Left kidney (tissue), 2 donors: ENCODE measurements around the gene CTBP2. TPM values are rescaled to one million over a fixed set of nuclear protein-coding genes. Genes with fewer than 3 reads are reported as not detected.

Source experiments
- DNase-seq: peaks from one replicate; pipeline ENCODE4 v3.0.0-alpha.2; 2013
- polyA plus RNA-seq: library from polyadenylated mRNA; unstranded; fragments of 120-200 nt; gene quantifications from one replicate; pipeline ENCODE4 v1.2.1, GENCODE V29; 2013; ENCODE audit not compliant: insufficient read length

CTBP2 gene
- polyA plus RNA-seq, 1 donor: 83.5 TPM

- no peak for DNase-seq
Observed at GRCh38 chr10:125107166-125107949, 53.0 kb downstream of the CTBP2 start.

GRCh38 chr10:125106586-125106985 is 53.8 kb downstream of the CTBP2 start:
- DNase-seq: no peak

GRCh38 chr10:125105706-125106255 is 54.6 kb downstream of the CTBP2 start:
- no peak for DNase-seq

DNA sequence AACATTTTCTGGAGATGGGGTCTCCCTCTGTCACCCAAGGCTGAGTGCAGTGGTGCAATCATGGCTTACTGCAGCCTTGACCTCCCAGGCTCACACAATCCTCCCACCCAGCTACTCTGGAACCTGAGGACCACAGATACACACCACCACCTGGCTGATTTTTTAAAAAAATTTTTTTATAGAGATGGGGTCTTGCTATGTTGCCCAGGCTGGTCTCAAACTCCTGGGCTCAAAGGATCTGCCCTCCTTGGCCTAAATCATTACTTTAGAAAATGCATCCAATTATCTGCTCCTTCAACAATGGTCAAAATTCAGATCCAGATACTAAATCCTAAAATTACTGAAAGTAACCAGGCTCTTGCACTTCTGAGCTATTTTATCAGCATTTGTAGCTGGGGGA is 55.2 kb downstream of the CTBP2 start:
- no peak for DNase-seq

- DNase-seq: no peak
Observed at GRCh38 chr10:125104559-125104958, 55.8 kb downstream of the CTBP2 start.

DNA sequence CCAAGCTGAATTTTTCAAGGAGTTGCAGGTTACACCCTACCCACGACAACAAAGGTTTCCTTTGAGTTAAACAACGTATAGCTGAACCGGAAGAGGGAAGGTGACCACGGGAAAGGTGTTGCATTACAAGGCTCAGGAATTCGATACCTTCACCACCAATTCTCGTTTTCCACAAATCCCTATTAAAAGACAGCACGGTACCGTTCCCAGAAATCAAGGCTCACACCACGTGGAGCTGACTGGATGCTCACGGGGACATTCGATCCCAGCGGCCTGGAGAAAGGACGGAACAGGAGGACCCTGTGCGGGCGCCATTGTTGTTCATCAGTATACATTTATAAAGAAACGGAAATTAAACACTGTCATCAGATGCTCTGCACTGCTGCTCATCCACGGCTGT is 56.4 kb downstream of the CTBP2 start:
- DNase-seq: peak; percentile 31

DNA sequence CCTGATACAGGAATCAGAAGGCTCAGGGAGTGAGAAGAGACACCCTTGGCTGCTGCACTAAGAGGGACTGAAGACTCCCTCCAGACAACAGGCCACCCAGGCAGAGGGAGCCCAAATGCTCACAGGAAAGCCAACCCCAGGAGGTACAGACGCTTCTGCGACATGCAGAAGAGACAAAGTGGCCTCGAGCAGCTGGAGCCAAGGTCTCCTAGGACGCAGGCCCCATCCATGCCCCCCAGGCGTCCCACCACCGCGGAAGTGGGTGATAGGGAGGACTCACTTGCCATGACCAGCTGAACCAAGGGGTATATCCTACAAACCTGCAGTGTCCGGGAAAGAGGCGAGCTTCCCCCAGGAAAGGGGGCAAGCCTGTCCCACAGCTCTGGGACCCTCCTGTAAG is 56.9 kb downstream of the CTBP2 start:
- no peak for DNase-seq

DNA sequence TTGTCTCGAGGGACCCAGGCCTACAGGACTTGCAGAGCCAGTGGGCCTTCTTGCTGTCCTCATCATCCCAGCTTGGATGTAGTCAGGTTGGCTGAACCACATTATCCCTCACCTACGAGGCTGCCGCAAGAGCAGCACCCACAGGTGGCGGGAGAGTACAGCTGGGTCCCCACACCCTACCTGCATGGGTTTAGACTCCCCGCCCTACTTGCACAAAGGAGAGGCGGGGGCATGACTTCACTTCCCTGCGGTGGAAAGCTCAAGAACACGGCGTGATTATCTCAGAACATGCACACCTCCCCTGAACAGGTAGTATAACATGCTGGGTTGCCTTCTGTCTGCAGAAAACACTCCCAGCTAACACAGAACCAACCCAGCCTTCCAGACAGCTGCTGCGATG is 57.5 kb downstream of the CTBP2 start:
- no peak for DNase-seq

DNA sequence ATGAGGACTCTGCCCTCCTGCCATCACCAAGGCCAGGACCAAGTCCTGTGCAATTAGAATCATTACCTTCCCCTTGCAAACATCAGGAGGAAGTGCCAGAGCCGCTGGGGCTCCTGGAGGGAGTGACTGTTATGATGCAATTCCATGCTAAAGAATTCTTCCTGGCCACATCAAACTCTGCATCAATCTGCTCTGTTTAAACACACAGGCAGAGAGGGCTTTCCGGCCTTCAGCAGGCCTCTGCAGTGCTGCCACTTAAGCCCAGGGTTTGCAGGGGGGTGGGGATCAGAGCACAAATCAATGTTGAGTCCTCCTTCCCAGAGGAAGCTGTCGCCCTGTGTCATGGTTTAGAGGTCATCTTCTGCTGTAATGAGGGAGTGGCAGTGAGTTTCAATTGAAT is 58.1 kb downstream of the CTBP2 start:
- no peak for DNase-seq

DNA sequence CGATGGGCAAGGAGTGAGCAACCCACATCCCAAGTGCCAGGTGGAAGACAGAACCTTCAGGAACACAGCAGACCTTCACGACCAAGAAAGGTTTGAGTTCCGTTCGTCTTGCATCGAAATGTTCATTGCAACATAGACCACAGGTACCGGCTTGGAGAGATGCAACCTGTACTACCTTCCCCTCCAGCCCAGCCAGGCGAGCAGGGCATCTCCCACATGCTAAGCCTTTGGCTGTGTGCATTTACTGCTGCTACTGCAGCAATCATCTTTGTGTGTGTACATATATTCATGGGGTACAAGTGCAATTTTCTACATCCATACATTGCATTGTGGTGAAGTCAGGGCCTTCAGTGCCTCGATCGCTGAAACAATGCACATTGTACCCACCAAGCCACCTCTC is 58.8 kb downstream of the CTBP2 start:
- DNase-seq: no peak

GRCh38 chr10:125101049-125101448 is 59.3 kb downstream of the CTBP2 start:
- no peak for DNase-seq

DNA sequence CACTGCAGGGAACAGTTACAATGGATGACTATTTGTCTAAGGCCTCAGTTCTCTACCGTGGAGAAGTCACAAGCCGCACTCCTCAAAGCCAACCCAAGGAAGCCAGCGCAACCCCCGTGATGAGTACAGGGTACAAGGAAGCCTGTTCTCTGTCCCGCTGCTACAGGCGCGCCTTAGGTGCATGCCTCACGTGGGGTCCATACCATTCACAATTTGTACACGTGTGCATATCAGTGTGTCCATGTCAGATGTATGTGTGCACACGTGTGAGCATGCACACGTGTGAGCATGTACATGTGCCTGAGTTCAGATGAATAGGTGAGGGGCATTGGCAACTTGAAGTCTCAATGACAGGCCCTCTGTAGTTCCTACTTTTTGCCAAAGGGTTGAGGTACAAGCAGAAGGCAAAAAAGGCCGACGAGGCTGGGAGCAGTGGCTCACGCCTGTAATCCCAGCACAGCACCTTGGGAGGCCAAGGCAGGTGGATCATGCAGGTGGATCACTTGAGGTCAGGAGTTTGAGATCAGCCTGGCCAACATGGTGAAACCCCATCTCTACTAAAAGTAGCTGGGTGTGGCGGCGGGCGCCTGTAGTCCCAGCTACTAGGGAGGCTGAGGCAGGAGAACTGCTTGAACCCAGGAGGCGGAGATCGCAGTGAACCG is 62.8 kb downstream of the CTBP2 start:
- DNase-seq: no peak

DNA sequence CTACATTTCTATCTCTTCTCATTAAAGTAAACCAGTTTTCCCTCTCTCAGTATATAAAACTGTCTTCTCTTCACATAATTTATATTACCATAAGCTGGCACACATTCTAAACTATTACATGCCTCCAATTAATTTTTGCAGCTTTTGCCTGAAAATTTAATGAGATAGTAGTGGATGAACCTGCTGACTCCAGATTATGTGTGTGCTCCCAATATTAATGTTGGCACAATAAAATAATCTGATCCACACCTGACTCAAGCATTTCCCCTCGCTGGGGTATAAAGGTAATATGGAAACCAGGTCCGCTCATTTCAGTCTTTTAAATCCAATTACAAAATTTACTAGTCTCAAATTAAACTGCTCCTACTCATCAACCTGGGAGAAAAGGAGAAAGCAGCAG is 63.4 kb downstream of the CTBP2 start:
- no peak for DNase-seq

DNA sequence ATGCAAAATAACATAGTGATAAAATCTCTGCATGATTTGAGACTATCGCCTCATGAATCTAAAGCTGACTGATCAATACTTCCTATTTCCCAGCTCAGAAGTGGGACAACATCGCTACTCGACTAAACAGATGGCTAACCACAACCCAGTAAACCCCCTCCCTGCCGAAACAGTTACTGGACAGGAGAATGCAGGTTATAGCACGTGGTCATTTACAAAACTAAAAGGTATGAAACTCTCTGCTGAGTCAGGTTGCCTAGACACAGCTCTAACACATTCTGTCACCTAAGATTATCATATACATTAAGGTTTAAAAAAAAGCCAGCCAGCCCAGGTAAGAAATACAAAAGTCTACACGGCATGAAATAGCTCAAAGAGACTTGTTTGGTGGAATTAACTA is 64.0 kb downstream of the CTBP2 start:
- no peak for DNase-seq

DNA sequence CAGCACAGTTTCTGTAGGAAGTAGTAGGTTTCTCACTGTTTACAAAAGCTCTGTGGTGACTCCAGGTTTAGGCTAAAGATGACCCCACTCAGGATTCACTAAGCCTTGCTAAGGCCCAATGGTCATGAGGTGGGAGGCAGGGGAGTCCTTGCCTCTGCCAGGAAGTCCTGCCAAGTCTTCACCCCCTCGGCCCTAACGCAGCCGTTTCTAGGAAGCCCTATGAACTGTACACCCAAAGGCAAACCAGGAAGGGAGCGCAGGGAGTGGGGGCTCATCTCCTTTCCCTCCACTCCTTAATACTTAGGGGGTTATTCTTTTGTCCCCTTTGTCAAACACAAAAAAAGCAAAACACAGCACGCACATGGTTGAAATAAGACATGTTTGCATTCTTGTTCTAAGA is 64.6 kb downstream of the CTBP2 start:
- DNase-seq: no peak

- DNase-seq: no peak
Observed at GRCh38 chr10:125095228-125095627, 65.1 kb downstream of the CTBP2 start.

- no peak for DNase-seq
Observed at GRCh38 chr10:125094806-125095205, 65.6 kb downstream of the CTBP2 start.

DNA sequence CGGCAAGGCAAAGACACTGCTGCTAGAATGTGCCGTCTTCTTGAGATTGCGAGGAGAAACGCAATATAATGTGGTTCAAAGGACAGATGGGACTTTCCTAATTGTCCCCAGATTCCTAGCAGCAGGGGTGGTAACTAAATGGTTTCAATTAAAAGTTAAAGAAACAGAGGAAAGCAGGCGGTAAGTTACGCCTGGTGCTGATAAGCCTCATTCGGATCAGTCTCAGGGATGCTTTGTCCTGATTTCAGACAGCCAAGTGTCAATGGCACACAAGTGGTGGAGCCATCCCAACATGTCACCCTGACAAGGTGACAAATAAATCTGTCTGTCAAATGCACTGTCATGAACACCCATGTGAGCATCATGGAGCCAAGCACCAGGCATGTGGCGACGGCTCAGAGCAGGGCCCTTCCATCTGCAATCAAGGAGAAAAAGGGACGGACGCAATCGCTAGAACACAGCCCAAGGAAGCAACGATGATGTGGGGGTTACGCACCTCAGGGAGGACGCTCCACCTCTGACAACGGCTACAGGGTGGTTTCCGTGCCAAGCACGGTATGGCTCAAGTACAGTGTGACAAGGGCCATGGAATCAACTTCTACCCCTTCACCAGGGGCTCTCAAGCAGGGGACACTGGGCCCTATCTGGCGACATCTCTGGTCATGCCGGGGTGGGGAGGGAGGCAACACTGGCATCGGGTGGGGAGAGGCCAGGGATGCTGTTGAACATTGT is 66.2 kb downstream of the CTBP2 start:
- DNase-seq: no peak

DNA sequence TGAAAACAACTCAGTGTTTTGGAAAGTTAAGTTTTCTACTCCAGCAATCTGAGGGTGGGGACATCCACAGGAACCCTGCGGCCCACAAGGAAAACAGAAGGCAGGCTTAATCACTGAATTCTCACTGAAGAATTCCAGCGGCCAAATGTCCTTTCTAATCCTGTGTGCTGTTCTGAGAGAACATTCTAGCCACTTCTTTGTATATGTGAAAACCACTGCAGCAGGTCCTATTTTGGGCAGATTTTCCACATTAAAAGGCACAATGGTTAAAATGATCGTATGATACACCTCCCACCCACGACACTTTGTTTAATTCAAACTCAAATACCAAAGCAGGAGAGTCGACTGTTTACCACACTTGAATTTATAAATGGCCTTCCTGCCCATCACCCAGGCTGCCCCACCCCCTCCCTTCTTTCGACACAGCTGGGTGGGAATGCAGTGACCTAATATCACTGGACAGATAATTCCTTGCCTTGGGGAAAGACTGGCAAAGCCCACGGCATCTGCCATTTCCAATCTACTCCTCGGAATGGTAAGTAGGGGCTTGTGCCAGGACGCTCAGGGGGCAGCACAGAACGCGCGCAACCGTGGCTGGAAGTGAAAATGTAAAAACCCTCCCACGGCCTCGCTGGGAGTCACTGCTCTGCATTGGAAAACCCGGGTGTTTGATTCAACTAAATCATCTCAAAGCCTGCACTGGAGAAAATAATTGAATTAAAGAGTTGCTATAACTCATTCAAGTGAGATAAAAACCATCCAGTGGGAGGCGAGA is 67.0 kb downstream of the CTBP2 start:
- no peak for DNase-seq

- no peak for DNase-seq
Observed at GRCh38 chr10:125092564-125093031, 67.8 kb downstream of the CTBP2 start.

DNA sequence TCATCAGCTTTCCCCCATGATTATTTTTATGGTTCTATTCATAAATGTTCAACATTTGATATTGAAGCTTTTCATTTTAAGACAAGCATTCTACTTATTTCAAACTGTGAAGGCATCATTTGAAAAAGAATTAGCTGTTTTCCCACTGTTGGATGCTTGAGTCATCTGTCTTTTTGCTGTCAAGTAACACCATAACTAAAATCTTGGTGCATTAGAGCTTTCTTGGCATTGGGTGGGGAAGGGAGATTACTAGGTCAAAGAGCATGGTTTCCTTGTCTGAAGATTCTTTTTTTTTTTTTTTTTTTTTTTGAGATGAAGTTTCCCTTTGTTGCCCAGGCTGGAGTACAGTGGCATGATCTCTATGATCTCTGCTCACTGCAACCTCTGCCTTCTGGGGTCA is 68.5 kb downstream of the CTBP2 start:
- no peak for DNase-seq

DNA sequence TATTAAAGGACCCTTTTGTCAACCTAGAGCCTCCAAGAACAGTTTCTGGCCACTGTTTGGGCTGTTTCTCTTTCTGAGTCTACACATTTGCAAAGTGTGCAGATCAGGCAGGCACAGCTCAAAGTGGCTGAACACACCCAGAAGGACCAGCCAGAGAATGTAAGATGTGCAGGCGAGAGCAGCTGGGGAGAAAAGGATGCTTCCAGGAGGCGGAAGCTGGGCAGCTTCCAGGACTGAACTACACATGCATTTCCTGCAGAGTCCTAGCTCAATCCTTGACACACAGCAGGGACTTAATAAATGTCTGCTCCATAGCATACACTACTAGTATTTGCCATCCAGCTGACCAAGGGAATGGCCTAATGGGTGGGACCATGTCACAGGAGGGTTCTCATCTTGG is 70.9 kb downstream of the CTBP2 start:
- no peak for DNase-seq
